SW480 (cell line): ENCODE results near the gene TVP23B.
"Not testable (repeated sequence)": the region's sequence is repeated elsewhere in the genome, so short reads cannot be mapped to it uniquely, and the experiment has no call there.

Source experiments
- DNase-seq: peaks from one replicate; pipeline ENCODE4 v3.0.0-alpha.2; 2016; ENCODE audit warnings: low spot score

TVP23B gene

DNA sequence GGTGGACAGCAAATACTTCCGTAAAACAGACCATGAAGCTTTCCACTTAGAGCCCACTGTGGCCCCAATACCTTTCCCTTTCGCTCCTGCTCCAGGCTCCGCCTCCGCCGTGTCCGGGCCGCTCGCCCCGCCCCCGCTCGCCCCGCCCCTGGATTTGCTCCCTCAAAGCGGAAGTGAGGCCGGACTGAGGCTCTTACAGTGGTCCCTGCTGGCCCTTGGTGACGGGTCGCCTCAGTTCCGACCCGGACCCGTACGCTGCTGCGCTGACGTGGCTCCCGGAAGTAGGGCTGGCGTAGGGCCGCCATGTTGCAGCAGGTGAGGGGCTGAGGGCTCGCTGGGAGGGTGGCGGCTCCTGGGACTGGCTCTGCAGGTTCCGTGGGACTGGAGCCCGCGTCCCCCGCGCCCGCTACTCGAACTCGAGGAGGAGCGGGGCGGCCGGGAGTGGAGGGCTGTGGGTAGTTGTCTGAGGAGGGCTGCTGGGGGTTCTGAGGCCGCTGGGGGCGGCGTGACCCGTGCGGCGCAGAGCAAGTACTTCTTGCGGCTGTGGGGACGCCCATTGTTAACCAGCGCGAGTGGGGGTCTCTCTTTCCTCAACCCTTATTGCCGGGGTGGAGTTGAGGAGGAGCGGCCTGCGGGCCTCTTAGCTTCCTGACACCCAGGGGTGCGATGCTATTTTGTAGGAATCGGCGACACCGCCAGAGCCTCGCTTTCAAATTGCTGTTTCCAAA is at the start of gene TVP23B:
TSS of gene TVP23B (plus strand) at position 193 of the 728 bp plus-strand sequence. CDS start at position 304, 111 bp downstream.
- DNase-seq, result peak; percentile 95

DNA sequence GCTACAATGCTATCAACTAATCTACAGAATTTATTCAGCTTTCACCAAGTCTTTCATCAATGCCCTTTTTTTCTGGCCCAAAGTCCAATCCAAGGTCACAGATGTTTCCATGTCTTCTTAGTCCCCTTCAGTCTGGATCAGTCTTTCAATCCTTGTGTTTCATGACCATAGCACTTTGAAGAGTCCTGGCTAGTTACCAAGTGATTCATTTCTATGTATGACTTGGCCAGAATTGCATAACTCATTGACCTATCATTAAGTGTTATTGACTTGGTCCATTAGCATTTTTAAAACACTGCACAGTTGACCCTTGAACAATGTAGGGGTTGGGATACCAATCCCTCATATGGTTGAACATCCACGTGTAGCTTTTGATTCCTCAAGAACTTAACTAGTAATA is 48.5 kb upstream of the TVP23B start:
- not testable (repeated sequence) for DNase-seq

DNA sequence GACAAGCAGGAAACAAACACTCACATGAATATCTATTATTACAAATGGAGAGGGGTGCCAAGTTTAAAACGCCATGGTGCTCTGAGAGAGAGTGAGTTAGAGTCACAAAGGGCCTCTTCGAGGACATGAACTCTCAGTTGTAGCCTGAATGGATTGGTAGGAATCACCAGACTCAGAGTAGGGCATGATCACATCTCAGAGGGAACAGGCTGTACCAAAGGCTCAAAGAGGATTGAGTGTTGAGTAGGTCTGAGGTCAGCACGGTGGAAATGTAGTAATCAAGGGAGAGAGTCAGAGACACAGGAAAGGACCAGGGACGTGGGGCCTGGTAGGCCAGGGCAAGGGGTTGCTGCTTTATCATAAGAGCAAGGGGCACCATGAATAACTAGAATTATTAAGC is 47.6 kb upstream of the TVP23B start:
- not testable (repeated sequence) for DNase-seq

DNA sequence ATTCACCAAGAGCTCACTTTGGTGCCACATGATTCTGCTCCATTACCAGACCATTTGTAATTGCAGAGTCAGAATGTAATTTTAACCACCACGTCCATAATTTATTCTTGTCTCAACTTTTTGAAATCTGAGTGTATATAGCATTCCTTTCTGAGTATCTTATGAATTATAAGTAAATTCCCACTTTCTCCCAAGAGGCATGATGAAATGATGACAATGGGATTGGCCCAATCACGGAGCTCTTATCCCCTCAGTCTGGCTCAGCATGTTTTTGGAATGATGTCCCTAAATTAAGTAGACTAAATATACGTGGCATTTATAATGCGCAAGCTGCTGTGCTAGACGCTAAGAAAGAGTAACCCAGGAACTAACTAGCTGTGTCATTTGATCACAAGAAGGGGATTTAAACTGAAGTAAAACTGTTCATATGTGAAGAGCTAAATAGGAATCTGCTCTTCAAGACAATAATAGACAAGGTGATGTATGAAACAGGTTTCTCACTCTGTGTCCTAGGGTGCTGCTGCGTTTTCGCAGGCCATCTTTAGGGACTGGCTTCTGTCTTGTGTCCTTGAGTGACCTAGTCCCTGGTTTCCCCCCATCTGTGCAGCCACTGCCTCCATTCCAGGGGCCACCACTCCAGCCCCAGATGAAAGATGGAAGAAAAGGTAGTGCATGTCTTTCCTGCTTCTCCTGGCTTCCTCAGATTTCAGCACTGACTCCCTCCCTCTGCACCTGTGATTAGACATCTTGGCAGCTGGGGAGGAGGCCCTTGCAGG is 41.2 kb upstream of the TVP23B start:
- not testable (repeated sequence) for DNase-seq

DNA sequence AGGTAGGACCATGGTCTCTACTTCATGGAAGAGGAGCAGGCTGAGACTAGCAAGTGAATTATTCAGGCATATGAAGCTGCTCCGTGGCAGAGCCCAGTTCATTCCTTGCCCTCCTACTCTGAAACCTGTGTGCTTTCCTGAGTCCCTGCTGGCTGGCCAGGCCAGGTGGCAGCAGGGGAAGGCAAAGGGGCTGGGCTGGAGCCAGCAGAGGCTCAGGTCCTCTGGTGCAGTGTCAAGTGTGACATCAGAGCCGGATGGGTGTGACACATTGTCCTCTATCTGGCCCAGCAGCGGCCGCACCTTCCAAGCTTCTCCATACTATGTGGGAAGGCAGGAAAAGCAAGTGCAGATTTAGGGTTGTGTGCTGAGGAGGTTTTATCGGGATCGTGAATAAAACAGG is 39.8 kb upstream of the TVP23B start:
- DNase-seq, result not testable (repeated sequence)

DNA sequence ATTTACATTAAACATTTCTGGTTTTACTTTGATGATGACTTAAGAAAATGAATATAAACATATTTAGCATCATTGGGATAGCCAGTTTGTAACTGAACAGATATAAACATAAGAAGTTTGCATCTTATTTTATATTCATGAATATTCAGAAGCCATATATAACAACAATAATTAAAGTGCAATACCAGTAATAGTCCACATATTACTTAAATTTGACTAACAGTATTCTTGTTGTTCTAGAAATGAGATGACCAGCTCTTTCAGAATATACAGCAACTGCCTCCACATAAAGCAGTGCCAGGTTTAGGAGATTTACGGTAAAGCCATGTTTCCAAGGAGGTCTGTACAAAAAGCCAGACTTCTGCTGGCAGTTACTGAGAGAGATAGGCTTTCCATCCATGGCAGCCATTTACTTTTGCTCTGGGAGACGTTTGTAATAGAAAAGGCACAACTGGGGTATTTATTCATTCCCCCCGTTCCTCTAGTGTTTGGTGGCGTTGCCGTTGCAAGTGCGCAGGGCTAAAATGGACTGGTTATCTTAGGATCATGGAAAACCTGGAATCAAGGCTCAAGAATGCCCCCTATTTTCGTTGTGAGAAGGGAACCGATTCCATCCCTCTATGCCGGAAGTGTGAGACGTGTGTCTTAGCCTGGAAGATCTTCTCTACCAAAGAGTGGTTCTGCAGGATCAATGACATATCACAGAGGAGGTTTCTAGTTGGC is 37.1 kb upstream of the TVP23B start, which contains the start of gene FBXW10:
TSS of gene FBXW10 (plus strand) at position 356 of the 723 bp plus-strand sequence. CDS start at position 547, 191 bp downstream.
- not testable (repeated sequence) for DNase-seq

DNA sequence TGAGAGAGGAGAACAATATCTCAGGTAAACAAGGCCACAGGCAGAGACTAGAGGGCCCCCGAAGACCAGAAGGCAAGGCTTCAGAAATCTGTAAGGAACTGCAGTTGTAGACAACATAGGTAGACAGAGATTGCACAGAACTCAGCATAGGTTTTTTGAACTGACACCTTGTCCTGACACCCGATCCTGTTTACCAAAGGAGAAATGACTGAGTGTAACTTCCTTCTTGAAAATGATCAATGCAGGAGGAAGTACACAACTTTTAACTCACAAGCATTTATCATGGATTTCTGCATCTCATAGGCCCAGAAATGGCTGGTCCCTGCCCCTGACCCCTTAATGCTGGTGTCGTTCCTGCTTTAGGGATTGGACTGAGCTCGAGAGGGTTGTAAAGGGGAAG is 36.3 kb upstream of the TVP23B start:
- DNase-seq, result not testable (repeated sequence)

DNA sequence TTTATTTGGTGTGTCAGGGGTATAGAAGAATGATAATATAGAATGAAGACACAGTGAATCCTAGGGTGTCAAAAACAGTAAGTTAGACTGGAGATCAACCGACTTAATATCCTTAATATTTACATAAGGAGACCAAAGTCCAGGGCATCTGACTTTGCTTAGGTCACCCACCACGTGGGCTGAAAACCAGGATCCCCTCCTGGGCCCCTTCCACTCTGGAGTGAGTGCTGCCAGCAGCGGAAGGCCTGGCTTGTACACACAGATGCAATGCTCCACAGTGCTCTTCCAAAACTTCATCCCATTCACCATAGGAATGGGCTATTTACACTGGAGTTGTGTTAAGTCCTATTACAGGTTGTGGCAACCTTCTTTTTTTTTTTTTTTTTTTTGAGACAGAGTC is 34.4 kb upstream of the TVP23B start:
- not testable (repeated sequence) for DNase-seq

DNA sequence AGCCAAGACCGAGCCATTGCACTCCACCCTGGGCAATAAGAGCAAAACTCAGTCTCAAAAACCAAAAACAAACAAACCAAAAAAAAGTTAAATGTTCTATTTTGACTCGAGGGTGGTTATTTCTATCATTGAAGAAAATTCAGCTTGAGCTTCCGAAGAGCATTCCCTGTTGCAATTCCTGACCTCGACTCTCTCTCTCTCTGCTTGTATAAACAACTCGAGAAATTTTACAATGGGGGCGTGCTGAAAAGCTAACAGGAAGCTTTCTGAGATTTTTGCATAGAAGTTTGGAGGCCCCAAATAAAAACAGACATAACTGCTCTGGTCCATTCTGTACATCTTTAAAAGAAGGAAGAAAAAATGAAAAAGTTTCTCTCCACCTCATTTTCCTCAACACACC is 33.5 kb upstream of the TVP23B start:
- not testable (repeated sequence) for DNase-seq

DNA sequence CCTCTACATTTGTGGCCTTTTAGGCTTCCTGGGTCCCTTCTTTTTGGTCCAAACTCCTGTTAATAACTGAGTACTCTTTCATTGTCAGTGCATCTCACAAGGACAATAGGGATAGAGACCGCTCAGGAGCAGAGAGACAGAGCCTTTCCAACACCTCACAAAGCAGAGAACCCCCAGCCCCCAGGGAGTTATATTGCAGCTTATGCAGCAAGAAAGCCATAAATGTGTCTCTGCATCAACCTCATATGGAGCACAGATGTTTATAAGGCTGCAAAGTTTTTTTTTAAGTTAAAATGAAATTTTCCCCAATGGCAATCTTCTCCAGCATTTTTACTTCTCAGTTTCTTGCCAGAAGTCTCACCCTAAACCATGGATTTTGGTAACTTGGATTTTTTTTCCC is 30.7 kb upstream of the TVP23B start:
- not testable (repeated sequence) for DNase-seq

DNA sequence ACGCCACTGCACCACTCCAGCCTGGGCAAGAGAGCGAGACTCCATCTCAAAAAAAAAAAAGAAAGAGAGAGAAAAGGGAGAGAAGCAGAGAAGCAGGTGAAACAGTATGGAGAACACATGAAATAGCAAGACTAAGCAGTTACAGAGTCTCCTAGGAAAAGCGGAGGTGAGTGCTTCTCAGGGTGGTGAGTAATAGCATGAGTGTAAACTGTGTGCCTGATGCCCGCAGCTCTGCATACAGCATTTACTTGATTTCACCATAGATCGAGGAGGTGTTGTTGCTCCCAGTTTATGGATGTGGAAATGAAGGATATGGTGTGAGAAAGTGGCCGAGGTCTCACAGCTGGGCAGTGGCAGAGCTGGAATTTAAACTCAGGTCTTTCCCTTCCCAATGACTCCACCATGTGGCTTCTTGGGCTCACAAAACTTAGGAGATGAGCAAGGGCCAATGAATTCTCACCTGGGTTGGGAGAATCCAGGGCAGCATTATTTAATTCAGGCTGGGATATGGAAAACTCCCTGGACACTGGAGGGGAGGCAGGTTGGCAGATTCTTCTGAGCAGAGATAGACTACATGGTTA is 27.1 kb upstream of the TVP23B start:
- not testable (repeated sequence) for DNase-seq

DNA sequence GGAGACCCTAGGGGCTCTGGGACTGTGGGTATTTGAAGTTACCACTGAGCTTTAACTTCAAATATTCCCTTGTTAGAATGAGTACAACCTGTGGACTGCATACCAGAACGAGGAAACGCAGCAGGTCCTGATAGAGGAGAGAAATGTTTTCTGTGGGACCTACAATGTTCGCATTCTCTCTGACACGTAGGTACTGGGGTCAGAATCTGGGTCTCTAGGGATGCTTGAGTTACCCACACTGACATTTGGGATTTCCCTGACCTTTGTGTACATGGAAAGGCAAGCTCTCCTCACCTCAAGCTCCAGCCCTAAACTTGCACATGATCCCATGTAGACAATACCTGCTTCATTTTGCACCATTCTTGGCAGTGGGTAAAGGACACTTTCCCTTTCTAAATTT is 25.0 kb upstream of the TVP23B start:
- not testable (repeated sequence) for DNase-seq

DNA sequence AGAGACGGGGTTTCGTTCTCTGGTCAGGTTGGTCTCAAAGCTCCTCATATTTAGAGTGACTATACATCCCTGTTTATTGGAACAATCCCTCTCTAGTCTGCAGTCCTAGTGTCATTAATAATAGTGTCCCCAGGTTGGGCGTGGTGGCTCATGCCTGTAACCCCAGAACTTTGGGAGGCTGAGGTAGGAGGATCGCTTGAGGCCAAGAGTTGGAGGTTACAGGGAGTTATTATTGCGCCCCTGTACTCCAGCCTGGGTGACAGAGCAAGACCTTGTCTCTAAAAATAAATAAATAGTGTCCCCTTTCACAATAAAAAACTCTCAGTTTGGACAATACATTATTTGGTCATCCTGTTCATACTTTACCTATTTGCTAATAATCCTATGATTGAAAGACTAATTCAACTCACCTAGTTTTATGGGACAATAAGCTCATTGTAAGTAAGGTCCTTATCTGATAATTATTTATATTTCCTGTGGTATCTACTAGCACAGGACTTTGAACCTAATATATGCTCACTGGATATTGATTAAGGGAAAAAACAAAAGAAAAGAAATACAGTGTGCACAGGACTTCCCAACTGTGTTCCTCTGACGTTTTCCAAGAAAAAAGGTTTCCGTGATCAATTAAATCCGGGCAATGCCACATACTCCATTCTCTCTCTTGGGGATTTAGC is 23.5 kb upstream of the TVP23B start:
- not testable (repeated sequence) for DNase-seq

DNA sequence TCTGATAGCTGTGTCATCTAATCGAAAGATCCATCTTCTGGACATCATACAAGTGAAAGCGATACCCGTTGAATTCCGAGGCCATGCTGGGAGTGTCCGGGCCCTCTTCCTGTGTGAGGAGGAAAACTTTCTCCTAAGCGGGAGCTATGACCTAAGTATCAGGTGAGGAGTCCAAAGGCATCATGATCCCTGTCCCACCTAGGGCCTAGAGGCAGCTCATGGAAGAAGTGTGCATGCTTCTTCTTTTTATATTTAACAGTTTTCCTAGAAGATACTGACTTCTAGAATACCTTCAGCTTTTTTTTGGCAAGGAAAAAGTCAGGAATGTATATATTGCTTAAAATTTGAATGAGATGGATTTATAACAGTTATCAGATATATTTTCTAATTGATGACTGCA is 22.6 kb upstream of the TVP23B start:
- not testable (repeated sequence) for DNase-seq

DNA sequence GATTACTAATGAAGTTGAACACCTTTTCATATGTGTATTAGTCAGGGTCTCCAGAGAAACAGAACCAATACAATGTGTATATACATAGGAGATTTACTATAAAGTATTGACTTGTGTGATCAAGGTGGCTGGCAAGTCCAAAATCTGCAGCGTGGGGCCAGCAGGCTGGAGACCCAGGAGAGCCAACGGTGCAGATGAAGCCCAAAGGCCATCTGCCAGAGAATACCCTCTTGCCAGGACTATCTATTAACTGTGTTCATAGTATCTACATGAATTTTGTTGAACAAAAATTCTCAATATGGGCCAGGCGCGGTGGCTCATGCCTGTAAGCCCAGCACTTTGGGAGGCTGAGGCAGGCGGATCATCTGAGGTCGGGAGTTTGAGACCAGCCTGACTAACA is 20.8 kb upstream of the TVP23B start:
- not testable (repeated sequence) for DNase-seq

DNA sequence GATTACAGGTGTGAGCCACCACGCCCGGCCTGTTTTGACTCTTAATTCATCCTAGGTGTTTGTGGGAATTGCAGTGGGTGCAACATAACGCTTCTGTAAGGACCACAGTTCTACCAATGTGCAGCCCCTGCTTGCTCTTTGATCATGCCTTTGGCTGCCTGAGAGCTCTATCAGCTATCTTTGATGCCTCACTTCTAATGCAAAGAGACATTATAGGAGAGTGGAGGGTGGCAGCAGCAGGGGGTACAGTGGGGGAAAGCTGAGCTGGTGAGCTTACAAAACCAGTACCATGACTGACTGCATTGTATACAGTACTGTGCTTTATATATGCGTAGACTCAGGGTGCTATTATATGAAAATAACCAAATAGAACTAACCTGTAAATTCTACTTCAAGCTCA is 10.4 kb upstream of the TVP23B start:
- not testable (repeated sequence) for DNase-seq

DNA sequence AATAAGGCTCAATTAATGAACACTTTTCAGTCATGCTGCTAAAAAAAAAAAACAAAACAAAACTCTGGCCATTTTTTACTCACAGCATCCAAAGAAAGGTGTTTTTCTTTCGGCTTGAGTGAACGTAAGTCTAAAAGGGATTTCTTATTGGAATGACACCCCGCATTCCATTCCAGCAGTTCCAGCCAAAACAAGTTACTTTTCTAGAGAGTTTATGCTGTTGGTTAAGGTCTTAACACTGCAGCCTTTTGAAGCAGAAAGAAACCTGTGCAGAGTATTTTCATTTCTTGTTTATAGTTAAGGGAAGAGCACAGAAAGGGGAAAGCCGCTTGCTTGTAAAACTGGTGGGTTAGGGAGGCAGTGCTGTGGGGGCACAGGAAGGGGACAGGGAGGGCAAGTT is 9.9 kb upstream of the TVP23B start:
- not testable (repeated sequence) for DNase-seq

DNA sequence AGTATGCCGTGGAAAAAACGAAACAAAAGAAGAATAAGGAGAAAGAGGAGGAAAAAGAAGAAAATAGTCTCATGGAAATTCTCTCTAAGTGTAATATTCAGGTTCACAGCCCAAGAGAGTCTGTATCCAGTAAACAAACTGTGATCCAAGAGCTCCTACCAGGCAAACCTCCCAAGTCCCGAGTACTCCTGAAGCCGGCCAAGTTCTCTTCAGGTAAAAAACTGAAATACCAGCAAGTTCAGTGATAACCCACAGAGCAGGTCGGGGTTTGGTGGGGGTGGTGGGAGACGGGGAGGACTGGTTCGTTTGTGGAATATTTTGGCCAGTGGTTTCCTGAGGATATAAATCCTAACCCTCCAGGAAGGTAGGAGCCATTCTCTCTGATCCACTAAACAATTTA is 8.5 kb upstream of the TVP23B start:
- no peak for DNase-seq

DNA sequence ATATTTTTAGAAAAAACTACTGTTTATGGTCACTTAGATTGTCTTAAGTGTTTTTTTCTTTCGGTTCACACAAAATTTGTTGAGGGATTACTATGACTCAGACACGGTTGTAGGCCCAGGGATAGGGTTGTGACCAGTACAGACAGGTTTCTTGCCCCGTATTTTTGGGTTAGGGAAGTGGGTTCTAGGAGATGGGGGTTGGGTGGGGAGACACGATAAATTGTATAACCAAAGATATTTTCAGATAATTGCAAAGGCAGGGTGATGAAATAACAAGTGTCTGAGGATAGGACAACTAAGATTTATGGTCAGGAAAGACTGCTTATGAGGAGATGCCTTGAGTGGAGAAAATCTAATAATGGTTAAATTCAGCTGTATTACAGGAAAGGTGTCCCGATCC is 822 bp downstream of the TVP23B start:
- DNase-seq, result not testable (repeated sequence)

DNA sequence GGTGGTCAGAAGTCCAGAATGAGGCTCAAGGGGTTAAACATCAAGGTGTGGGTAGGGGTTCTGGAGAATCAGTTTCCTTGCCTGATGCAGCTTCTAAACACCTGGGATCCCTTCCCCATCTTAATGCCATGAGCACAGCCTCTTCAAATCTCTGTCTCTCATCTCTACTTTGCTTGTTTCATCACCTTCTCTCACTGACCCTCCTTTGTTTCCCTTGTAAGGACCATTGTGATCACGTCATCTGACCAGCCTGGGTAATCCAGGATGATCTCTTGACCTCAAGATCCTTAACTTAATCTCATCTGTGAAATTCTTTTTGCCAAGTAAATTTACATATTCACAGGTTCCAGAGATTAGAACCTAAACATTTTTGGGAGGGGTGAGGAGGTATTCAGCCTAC is 5.0 kb downstream of the TVP23B start:
- not testable (repeated sequence) for DNase-seq

DNA sequence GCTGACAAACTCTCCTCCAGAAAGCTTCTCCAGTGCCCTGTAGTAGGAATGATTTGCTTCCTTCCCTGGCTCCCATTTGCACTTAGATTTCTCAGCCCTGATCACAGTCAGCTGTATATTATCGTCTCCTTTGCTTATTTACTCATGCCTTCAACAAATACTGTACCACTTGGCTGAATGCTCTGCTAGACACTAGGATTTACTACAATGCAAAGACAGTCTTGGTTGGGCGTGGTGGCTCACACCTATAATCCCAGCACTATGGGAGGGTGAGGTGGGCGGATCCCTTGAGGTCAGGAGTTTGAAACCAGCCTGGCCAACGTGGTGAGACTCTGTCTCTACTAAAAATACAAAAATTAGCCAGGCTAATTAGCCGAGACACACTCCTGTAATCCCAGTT is 5.9 kb downstream of the TVP23B start:
- not testable (repeated sequence) for DNase-seq
